ACHN (cell line): ENCODE measurements around the gene GSTP1.
A peak's percentile ranks its signal among the peaks of the same experiment; 100 is the strongest.
"Not testable (repeated sequence)": the region's sequence is repeated elsewhere in the genome, so short reads cannot be mapped to it uniquely, and the experiment has no call there.

ENCODE experiments used
- DNase-seq: peaks from one replicate; pipeline ENCODE4 v3.0.0-alpha.2; 2015
- in situ Hi-C: cut with HindIII; loops from 2 replicates; pipeline ENCODE4 v1.10.0; 2017; ENCODE audit warnings: low sequenced_read_pairs, low pct_ligation_motif_present, low pct_unique_long_range_greater_than_20kb

The GSTP1 gene

GRCh38 chr11:67583247-67584204 lies at the start of gene GSTP1:
Gene GSTP1 (plus strand): TSS chr11:67583812. CDS start chr11:67583844, 32 bp downstream.
- DNase-seq = peak; percentile 88
- in situ Hi-C loops = no loop called here

DNA sequence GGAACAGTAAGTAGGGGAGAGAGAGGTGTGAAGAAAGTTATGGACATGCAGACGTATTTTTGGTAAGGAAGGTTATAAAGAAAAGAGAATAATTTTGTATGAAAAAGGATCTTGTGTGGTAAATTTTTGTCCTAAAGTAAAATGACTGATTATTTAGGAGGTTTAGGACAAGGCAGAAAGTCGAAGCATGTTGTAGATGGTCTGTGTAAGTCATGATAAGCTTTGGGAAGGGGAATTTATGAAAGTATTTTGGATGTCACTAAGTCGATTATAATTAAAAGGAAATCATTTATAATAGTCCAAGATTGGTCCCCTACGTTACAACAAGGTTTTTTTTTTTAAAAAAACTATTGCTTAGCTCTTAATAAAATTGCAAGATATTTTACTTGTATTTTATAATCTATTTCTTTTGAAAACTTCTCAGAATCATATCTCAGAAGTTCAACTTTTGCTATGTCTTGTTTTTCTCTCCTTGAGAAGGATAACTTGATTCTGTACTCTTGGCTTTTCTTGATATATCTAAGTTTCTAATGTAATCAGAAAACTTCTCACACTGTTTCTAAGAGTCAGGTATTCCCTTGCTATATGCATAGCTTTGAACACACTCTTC lies 49.4 kb upstream of the GSTP1 start:
- in situ Hi-C loops = no loop called here
- DNase-seq = peak; percentile 18

DNA sequence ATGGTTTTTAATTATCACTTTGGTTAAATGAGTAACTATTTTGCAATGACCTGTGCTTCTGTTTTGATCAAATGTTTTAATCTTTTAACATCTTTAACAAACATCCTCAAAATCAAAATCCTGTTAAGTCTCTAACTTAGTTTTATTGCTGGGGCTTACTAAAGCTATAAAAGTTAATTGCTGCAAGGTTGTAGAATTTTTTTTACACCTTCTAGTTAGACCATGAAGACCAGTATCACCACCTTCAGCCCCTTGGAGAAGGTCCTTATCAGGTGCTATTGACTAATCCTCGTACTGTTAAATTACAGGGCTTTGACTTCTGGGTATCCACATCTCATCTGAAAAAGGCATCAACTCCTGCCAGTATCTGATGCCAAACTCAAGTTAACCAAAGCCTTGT lies 48.1 kb upstream of the GSTP1 start:
- in situ Hi-C loops = no loop called here
- DNase-seq = no peak

DNA sequence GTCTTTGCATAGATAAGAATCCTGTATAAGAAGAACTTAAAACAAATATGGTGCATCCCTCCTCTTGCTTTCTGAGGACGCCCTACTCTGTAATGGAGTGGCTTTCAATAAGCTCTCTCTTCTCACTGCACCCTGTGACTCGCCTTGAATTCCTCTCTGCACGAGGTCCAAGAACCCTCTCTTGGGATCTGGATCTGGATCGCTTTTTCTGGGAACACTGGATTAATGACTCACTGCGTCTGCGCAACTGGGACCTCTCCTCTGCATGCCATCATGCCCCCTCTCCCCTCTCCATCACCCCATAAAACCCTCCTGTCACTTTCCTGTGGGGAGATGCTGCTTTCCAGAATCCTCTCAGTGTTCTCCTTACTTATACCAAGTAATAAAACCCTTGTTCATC lies 45.3 kb upstream of the GSTP1 start:
- in situ Hi-C loops = no loop called here
- DNase-seq = no peak

DNA sequence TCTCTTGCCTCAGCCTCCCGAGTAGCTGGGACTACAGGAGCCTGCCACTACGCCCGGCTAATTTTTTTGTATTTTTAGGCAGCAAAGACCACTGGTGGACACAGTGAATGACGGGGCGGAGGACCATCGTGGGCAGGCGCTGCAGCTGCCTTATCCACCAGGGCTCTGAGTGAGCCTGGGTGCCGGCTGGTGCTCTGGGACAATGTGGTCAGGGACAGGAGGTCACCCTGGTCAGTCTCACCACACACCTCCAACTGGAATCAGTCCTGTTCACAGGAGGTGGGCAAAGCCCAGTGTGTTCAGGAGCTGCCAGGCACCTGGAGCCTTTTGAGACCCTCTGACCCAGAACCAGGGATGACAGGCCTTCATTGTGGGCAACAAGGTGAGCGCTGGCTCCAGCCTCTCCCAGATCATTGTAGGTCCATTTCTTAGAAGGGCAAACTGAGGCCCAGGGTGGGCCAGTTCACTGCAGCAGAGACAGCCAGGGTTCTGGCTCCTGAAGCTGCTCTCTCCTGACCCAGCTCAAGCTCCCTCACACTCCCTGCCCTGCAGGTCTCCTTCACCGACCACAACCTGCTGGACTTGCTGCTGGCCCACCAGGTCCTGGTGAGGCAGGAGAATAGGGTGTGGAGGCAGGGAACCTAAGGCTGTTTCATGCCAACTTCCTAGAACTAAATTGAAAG lies 44.6 kb upstream of the GSTP1 start:
- no peak for DNase-seq
- in situ Hi-C loops = no loop called here

DNA sequence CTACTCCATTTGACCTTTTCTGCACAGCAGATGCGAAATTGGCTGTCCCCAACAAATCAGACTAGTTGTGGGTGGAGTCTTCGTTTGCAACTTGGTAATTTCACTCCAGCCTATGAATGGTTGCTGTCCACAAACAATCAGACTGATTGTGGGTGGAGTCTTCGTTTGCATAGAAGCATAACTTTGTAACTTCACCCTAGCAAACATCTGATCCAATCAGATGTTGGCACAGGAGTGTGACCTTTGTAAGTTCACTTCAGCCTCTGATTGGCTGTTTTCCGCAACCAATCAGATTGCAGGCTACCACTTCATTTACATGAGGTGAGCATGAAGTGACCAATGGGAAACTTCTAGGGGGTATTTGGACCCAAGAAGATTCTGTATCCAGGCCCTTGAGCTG lies 44.1 kb upstream of the GSTP1 start:
- no peak for DNase-seq
- in situ Hi-C loops = no loop called here

GRCh38 chr11:67541198-67541597 lies 42.4 kb upstream of the GSTP1 start:
- DNase-seq = no peak
- in situ Hi-C loops = no loop called here

DNA sequence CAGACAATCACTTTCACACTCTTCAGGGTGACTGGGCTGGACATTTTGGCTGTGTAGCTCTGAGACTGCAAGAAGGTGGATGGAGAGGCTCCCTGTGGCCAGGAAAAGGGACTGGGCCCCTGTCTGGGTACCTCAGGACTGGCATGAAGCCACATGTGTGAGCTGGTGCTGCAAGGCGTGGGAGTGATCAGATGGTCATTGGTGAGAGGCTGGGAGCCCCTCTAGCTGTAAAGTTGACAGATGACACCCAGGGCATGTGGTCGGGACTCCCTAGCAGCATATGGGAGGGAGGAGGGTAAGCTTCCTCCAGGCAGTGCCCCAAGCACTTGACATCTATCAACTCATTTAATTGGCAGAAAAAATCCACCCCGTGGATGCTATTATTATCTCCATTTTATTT lies 41.4 kb upstream of the GSTP1 start:
- in situ Hi-C loops = no loop called here
- DNase-seq = no peak

DNA sequence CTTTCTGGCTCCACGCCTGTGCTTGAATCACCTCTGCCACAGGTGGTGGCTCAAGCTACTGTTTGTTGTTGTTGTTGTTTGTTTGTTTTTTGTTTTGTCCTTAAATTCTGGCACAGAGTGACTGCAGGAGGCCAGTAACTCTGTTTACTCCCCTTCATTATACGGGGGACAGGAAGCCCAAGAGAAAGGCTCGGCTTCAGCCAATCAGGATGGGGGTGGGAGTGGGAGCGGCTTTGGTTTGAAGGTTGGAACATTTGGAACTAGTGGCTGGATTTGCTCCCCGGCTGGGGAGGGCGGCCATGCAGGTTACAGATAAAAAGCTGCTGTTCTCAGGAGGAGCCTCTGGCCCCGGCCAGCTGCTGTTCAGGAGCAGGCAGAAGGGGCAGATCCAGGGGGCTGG lies 40.6 kb upstream of the GSTP1 start:
- in situ Hi-C loops = no loop called here
- DNase-seq = no peak

- in situ Hi-C loops = no loop called here
- no peak for DNase-seq
These were observed 40.0 kb upstream of the GSTP1 start for GRCh38 chr11:67543585-67543984.

- DNase-seq = peak; percentile 35
- in situ Hi-C loops = no loop called here
These were observed 38.9 kb upstream of the GSTP1 start for GRCh38 chr11:67544616-67545242.

- DNase-seq = peak; percentile 36
These were observed 38.3 kb upstream of the GSTP1 start for GRCh38 chr11:67545280-67545679.

GRCh38 chr11:67548112-67548511 lies 35.5 kb upstream of the GSTP1 start:
- in situ Hi-C loops, DNase-seq: not testable (repeated sequence)

More at GRCh38 chr11:67545280-67545679, 38.3 kb upstream of the GSTP1 start:
- in situ Hi-C loops = no loop called here

GRCh38 chr11:67548555-67549110 lies 35.0 kb upstream of the GSTP1 start:
- DNase-seq = no peak
- in situ Hi-C loops = no loop called here

DNA sequence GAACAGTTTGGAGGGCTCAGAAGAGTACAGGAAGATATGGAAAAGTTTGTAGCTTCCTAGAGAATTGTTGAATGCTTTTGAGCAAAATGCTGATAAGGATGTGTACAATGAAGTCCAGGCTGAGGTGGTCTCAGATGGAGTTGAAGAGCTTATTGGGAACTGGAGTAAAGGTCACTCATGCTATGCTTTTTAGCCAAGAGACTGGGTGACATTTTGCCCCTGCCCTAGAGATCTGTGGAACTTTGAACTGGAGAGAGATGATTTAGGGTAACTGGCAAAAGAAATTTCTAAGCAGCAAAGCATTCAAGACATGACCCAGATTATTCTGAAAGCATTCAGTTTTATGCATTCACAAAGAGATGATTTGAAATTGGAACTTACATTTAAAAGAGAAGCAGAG lies 32.5 kb upstream of the GSTP1 start:
- in situ Hi-C loops = no loop called here
- no peak for DNase-seq

GRCh38 chr11:67551697-67552096 lies 31.9 kb upstream of the GSTP1 start:
- DNase-seq, in situ Hi-C loops: not testable (repeated sequence)

- in situ Hi-C loops = no loop called here
- DNase-seq = no peak
These were observed 27.4 kb upstream of the GSTP1 start for GRCh38 chr11:67556244-67556643.

DNA sequence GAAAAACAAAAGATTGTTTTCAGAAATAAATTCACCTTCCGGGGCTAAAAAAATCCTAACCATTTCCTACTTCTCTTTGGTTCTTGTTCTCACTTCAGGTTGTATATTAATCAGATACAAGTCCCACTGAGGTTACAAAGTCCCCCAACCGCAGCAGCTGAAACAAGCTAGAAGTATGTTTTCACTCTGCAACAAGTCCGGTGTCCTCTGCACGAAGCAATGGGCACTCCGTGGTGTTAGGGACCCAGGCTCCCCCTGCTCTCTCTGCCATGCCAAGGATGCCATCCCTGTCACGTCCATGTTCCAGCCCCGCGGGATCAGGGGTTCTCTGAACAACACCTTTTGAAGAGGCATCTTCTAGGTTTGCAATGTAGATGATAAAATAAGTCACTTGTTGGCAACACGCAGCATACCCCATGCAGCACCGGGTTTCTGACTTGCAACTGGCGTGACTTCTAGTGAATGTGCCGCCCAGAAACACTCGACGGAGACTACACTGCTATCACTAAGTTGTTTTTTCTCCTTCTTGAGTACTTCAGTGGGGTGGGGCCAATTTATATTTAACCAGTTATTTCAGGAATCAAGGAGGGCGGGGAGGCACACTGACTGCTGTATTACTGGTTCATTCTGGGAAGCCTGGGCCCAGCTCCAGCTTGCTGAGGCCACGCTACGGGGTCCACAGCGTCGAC lies 25.4 kb upstream of the GSTP1 start:
- DNase-seq = peak; percentile 66
- in situ Hi-C loops = no loop called here
